Measurements from ENCODE around the gene CAMKMT.

CAMKMT gene

GRCh38 chr2:44548221-44549098 is 186.7 kb downstream of the CAMKMT start:
- no peak for DNase-seq (ENCODE audit: low read depth in 2 of 3, low spot score in 1 of 3)

- DNase-seq (ENCODE audit: low read depth in 2 of 3, low spot score in 1 of 3), result no peak
Measured at GRCh38 chr2:44549099-44549471, 187.3 kb downstream of the CAMKMT start.

GRCh38 chr2:44549856-44550255 is 188.1 kb downstream of the CAMKMT start:
- no peak for DNase-seq (ENCODE audit: low read depth in 2 of 3, low spot score in 1 of 3)

- DNase-seq (ENCODE audit: low read depth in 2 of 3, low spot score in 1 of 3), result no peak
Measured at GRCh38 chr2:44550561-44550960, 188.8 kb downstream of the CAMKMT start.

- DNase-seq (ENCODE audit: low read depth in 2 of 3, low spot score in 1 of 3), result no peak
Measured at GRCh38 chr2:44551497-44551896, 189.8 kb downstream of the CAMKMT start.

- DNase-seq (ENCODE audit: low read depth in 2 of 3, low spot score in 1 of 3), result no peak
Measured at GRCh38 chr2:44553456-44553855, 191.7 kb downstream of the CAMKMT start.

GRCh38 chr2:44555700-44556099 is 194.0 kb downstream of the CAMKMT start:
- DNase-seq (ENCODE audit: low read depth in 2 of 3, low spot score in 1 of 3), result no peak

GRCh38 chr2:44559108-44559507 is 197.4 kb downstream of the CAMKMT start:
- no peak for DNase-seq (ENCODE audit: low read depth in 2 of 3, low spot score in 1 of 3)

- DNase-seq (ENCODE audit: low read depth in 2 of 3, low spot score in 1 of 3), result peak in 1 of 3 donors; percentile 7
Measured at GRCh38 chr2:44560352-44560751, 198.6 kb downstream of the CAMKMT start.

- DNase-seq (ENCODE audit: low read depth in 2 of 3, low spot score in 1 of 3), result no peak
Measured at GRCh38 chr2:44560941-44561340, 199.2 kb downstream of the CAMKMT start.

- no peak for DNase-seq (ENCODE audit: low read depth in 2 of 3, low spot score in 1 of 3)
Measured at GRCh38 chr2:44562737-44563136, 201.0 kb downstream of the CAMKMT start.

- DNase-seq (ENCODE audit: low read depth in 2 of 3, low spot score in 1 of 3), result no peak
Measured at GRCh38 chr2:44564752-44565151, 203.0 kb downstream of the CAMKMT start.

- no peak for DNase-seq (ENCODE audit: low read depth in 2 of 3, low spot score in 1 of 3)
Measured at GRCh38 chr2:44566059-44566458, 204.3 kb downstream of the CAMKMT start.

GRCh38 chr2:44569491-44569890 is 207.7 kb downstream of the CAMKMT start:
- no peak for DNase-seq (ENCODE audit: low read depth in 2 of 3, low spot score in 1 of 3)

GRCh38 chr2:44570271-44570670 is 208.5 kb downstream of the CAMKMT start:
- DNase-seq (ENCODE audit: low read depth in 2 of 3, low spot score in 1 of 3), result no peak

- DNase-seq (ENCODE audit: low read depth in 2 of 3, low spot score in 1 of 3), result no peak
Measured at GRCh38 chr2:44570777-44571176, 209.0 kb downstream of the CAMKMT start.

- no peak for DNase-seq (ENCODE audit: low read depth in 2 of 3, low spot score in 1 of 3)
Measured at GRCh38 chr2:44572196-44572900, 210.6 kb downstream of the CAMKMT start.

- DNase-seq (ENCODE audit: low read depth in 2 of 3, low spot score in 1 of 3), result no peak
Measured at GRCh38 chr2:44573996-44574395, 212.2 kb downstream of the CAMKMT start.

GRCh38 chr2:44578471-44579093 is 216.8 kb downstream of the CAMKMT start:
- DNase-seq (ENCODE audit: low read depth in 2 of 3, low spot score in 1 of 3), result no peak

GRCh38 chr2:44579115-44579836 is 217.5 kb downstream of the CAMKMT start:
- DNase-seq (ENCODE audit: low read depth in 2 of 3, low spot score in 1 of 3), result no peak

GRCh38 chr2:44579837-44580230 is 218.1 kb downstream of the CAMKMT start:
- no peak for DNase-seq (ENCODE audit: low read depth in 2 of 3, low spot score in 1 of 3)

All from stimulated activated CD4-positive, alpha-beta T cell treated with anti-CD3 and anti-CD28 coated beads, Interleukin-12 subunit alpha, Interleukin-12 subunit beta, amount 100 ng/mL, for 48 hours (primary cell).